GM12892 (cell line): Measurements from ENCODE around the gene SYT8.

ENCODE experiments used
- POLR2A ChIP-seq: IDR thresholded peaks from 2 replicates; pipeline ENCODE4 v1.6.1; 2011; ENCODE audit warnings: low read depth, low read length, control low read depth
- POLR2AphosphoS5 ChIP-seq: IDR thresholded peaks from 2 replicates; pipeline ENCODE4 v1.6.1; 2011; ENCODE audit warnings: low read depth, low read length, control low read depth
- TAF1 ChIP-seq: IDR thresholded peaks from 2 replicates; pipeline ENCODE4 v1.6.1; 2011; ENCODE audit warnings: low read depth, mild to moderate bottlenecking, control low read depth, low read length, borderline replicate concordance

DNA sequence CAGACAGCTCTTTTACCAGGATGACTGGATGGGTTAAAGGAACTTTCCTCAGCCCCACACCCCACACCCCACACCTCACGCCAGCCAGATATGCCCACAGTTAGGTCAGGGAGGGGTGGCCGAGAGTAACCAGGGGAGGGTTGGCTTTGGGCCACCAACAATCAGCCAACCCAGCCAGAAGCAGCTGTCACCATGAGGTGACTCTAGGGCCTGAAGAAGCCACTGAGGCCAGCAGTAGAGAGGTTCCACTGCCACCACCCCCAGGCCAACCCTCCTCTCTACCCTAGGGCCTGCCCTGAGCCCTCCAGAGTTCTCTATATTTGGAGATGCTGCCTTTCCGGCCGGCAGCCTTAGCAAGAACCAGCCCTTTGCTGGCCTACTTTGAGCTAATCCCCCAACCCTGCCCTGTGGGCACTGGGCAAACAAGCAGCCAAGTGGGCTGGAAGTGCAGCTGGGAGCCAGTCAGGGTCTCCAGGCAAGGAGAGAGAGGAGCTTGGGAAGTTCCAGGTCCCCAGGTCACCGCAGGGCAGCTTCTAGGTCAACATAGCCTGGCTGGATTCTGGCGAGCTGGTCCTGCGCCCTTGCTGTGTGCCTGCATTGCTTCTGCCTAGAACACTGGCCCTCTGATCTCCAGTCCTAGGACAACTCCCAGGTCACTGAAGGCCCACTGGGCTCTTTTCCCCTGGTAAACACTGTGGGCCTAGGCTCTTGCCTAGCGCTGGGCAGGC is 12.0 kb upstream of the SYT8 start:
- TF ChIP-seq POLR2AphosphoS5 (no peak), POLR2A (no peak), TAF1 (no peak)
